ENCODE results near the gene GPR150.

DNA sequence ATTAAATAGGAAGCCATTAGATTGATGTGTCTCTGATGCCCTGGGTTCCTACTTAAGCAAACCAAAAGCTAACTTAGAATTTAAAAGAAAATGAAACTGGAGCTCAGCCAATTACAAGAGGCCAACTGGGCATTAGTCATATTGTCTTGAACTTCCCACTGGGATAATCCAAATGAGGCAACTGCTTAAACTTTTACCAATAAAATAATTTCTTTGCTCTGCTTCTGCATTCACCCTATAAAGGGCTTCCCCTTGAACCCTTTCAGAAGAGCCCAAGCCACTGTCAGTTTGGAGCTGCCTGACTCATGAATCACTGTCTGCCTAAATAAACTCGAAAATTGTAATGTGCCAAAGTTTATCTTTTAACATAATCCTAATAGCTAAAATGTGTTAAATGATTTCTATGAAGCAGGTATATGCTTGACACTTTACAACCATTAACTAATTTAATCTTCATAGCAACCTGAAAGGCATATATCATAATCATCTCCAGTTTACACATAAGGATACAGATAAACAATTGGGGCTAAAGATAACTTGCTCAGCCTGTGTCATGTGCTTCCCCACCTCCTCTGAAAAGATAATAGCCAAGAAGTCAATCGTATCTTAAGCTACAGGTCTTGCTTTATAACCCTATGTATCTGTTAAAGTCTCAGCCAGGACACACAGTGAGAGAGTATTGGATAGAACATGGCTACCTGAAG lies 11.5 kb downstream of the GPR150 start:
- TF ChIP-seq, protein P1, sequence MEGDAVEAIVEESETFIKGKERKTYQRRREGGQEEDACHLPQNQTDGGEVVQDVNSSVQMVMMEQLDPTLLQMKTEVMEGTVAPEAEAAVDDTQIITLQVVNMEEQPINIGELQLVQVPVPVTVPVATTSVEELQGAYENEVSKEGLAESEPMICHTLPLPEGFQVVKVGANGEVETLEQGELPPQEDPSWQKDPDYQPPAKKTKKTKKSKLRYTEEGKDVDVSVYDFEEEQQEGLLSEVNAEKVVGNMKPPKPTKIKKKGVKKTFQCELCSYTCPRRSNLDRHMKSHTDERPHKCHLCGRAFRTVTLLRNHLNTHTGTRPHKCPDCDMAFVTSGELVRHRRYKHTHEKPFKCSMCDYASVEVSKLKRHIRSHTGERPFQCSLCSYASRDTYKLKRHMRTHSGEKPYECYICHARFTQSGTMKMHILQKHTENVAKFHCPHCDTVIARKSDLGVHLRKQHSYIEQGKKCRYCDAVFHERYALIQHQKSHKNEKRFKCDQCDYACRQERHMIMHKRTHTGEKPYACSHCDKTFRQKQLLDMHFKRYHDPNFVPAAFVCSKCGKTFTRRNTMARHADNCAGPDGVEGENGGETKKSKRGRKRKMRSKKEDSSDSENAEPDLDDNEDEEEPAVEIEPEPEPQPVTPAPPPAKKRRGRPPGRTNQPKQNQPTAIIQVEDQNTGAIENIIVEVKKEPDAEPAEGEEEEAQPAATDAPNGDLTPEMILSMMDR (IDR thresholded peaks at IDR 0.05) = no peak
- TF ChIP-seq POLR2A (IDR thresholded peaks at IDR 0.05) = no peak

All from Peyer's patch (tissue), 4 donors.